Dedifferentiated amniotic fluid mesenchymal stem cell (primary cell): Measurements from ENCODE around the gene MGARP.

Experiments used
- DNase-seq: peaks from one replicate; pipeline ENCODE4 v3.0.0-alpha.2; 2016; ENCODE audit errors: extremely low spot score

The MGARP gene

DNA sequence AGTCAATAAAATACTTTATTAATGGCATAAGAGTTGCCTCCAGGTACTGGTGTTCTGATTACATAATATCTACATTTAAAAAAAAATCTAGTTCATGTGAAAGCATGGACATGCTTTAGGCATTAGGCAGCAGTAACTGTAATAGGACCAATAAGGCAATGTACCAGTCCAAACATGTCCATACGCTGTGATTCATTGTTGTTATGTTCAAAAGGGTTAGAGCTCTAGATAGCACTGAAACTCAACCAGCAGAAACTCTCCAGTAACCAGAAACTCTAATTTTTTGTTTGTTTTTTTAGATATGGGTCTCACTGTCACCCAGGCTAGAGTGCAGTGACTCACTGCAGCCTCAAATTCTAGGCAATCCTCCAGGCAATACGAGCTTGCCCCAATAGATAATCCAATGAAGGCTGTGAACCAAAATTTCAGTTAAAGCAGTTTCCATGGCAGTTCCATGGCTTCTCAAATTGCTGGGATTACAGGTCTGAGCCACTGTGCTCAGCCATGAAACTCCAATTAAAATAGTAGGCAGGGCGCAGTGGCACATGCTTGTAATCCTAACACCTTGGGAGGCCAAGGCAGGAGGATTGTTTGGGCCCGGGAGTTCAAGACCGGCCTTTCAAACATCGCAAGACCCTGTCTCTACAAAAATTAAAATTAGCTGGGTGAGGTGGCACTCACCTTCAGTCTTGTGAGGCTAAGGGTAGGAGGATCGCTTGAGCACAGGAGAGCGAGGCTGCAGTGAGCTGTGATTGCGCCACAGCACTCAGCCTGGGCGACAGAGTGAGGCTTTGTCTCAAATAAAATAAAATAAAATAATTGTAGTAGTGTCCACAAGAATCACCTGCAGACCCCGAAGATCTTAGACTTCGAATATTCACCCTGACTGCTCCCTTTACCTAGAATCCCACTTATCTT lies 36.3 kb downstream of the MGARP start:
- peak; percentile 96 for DNase-seq

DNA sequence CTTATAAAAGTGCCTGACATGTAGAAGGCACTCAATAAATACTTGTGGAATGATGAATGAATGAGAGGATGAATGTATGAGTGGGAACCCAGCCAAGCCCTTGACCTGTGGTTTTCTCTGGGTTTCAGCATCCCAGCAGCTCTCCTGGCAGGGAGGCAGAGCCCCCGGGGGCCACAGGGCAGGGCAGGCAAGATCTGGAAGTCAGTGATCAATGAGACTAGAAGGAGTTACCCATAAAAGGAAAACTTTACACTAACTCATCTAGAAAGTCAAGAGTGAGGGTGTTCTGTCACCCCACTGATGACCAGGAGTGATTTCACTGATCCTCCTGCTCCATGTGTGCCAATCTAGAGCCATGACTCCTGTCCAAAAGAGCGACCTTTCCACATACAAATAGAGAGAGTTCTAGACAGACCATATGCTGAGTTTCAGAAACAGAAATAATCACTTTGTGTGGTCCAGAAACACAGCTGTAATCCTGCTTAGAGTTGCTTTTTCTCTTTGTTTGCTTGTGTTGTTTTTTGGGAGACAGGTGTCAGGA lies 37.4 kb downstream of the MGARP start:
- DNase-seq, result peak; percentile 52

DNA sequence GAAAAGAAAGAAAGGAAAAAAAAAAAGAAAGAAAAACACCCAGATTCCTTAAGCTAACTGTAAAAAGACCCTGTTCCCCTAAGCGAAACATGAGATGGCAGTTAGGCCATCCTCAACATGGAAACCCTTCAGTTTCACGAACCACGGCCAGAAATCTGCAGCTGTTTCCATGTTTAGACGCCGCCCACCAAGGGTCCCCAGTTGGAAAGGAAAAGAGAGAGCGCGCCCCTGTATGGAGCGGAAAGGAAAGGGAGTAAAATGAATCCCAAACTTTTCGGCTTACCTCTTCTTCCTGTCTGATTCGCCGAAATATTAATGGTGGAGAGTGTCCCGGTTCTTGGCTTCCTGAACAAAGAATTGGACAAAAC lies 38.3 kb downstream of the MGARP start:
- no peak for DNase-seq

DNA sequence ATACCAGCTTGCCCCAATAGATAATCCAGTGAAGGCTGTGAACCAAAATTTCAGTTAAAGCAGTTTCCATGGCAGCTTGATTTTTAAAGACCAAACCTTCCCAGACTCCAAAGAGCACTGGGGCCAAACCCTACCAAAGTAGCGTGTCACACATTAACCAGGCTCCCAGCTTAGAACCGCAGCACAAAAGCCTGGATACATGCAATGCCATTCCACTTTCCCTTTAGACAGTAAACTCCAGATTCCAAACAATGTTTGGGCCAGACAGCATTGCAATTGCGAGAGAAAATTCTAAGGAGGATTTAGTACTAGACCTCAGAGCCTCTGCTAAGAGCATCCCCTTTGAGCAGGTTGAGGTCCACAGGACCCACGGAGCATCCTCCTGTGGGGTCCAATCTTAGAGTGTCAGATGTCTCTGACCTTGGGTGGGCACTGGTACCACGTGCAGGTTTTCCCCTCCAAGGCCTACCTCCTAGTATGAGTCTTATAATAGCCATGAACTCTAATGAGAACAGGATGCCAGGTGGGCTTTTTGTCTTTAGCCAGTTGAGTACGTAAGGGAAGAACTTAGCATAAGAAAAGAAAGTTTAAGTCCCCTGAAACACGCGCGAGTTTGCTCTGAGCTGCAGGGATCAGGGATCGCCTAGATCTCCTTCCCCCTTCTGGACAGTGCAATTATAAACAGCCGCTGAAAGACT lies 38.8 kb downstream of the MGARP start:
- DNase-seq, result no peak

DNA sequence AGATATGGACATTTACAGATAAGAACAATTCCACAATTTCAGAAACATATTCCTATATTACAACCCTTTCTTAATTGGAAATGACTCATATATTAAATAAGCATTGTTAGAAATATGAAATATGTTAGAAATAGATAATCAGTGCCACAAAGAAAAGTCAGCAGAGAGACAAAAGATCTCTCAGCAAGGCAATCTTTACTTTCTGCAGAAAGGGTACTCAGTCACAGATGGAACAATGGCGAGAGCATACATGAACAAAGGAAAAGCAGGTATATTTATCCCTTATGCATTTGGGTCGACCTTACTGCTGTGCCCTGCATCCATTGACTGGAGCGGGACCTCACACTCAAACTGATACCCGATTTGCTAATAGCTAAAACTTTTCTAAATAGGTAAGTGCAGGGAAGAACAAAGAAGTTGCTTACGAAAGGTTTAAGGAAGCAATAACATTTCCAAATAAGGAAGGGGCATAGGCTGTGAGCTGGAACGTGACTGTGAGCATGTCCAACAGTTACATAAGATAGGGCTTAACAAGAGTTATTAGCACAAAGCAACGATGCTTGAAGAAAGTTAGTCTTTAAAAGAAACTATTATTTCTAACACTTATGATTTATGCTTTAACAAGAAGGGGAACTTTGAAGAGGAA lies 40.8 kb downstream of the MGARP start:
- DNase-seq, result no peak

DNA sequence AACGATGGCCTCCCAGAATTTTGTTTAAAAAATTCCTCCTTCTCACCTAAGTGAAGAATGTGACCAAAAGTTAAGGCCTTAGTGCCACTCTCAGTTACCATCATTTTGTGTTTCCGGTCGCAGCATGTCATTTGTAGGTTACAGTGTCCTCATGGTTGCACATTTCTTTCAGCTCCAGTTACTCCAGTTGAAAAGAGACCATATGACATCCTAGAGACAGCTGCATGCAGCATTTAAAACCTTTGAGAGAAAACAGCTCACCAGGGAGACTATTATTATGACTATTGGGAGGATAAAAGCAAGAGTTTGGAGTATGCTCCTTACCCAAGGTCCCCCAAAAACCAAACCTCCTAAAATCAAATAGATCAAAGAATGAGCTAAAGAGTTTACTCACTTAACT lies 45.8 kb downstream of the MGARP start:
- DNase-seq, result no peak

DNA sequence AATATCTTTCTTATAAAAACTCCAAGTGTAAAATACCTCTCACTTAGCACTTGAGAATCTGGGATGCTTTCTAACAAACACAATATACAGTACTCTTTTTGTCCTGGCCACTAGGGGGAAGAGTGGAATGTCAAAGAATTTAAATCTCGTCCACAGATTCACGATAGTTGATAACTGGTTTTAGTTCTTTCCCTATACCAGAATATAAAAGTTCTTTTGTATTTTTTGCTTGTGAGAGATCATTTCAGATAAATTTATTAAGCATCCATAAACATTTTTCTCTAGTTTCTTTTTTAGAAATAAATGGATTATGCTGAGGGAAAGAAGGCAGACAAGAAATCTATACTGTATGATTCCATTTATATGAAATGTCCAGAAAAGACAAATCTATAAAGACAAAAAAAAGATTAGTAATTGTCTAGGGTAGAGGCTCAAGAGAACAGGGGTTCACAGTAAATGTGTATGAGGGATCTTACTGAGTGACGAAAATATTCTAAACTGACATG lies 50.4 kb downstream of the MGARP start:
- DNase-seq, result peak; percentile 83

DNA sequence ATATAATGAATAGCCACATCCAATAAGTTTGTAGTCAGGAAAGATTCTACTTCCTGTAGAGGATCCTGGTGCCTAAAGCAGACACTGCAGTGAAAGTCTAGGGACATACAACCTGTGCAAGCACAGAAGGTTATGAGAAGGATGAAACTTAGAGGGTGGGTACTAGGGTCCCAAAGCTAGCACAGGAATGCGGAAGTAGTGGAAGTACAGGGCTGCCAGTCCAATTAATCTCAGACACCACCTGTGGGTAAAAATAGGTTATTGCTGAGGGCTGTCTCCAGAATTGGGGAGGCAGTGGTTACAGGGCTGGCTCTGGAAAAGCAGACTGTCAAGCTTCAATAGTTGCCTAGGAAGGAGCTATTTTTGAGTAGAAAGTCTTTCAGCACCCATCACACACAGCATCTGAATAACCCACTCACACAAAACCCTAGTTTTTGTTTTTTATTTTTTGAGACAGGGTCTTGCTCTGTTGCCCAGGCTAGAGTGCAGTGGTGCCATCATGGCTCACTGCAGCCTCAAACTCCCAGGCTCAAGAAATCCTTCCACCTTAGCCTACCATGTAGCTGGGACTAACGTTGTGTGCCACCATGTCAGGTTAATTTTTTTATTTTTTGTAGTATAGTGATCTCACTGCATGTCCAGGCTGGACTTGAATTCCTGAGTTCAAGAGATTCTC lies 52.2 kb downstream of the MGARP start:
- no peak for DNase-seq

DNA sequence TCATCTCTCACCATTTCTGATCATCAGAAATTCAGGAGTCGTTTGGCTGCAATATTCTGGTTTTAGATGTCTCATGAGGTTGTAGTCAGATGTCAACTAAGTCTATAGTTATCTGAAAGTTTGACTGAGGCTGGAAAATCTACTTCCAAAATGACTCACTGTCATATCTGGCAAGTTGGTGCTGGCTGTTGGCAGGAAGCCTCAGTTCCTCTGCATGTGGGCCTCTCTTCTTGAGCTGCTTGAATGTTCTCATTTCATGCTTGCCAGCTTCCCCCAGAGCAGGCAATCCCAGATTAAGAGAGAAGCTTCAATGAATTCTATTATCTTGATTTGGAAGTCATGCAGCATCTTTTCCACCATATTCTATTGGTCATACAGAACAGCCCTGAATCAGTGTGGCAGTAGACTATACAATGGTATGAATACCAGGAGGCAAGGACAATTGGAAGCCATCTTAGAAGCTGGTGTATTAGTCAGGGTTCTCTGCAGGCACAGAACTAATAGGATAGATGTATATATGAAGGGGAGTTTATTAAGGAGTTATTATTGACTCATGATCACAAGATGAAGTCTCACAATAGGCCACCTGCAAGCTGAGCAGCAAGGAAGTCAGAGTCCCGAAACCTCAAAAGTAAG lies 56.2 kb downstream of the MGARP start:
- DNase-seq, result no peak

DNA sequence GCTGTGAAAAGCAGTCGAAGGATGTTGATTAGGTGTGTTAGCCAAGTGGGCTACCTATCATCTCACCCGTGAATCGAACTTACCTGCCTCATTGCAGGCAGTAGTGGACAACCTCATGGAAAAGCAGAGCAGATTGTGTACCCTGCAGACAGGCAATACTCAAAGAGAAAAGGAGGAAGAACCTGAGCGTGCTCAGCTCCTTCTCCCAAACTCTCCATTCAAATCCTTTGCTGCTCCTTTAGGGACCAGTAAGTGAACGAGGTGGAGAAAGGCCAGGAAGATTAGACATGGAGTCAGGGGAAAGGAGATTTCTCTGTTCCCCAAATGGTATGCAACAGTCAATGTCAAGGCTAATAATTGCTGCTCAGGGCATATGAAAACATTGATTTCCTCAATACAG lies 57.8 kb downstream of the MGARP start:
- no peak for DNase-seq

DNA sequence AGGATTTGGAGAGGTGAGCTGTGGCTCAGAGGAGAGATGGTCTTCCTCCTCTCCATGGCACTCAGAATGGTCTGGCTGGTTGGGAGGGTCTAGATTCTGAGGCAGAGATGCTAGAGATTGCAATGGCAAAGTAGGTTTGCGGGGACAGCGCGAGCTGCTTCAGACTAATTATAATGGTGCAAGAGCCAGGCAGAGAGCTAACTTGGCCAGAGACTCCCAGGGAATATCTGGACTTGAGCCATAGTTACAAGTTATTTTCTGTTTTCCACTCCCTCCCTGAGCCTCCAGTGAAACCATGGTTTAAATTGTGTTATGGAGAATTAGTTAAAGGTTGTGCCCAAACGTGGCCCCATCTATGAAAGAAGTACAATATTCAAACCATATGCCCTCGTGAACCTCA lies 58.3 kb downstream of the MGARP start:
- no peak for DNase-seq

DNA sequence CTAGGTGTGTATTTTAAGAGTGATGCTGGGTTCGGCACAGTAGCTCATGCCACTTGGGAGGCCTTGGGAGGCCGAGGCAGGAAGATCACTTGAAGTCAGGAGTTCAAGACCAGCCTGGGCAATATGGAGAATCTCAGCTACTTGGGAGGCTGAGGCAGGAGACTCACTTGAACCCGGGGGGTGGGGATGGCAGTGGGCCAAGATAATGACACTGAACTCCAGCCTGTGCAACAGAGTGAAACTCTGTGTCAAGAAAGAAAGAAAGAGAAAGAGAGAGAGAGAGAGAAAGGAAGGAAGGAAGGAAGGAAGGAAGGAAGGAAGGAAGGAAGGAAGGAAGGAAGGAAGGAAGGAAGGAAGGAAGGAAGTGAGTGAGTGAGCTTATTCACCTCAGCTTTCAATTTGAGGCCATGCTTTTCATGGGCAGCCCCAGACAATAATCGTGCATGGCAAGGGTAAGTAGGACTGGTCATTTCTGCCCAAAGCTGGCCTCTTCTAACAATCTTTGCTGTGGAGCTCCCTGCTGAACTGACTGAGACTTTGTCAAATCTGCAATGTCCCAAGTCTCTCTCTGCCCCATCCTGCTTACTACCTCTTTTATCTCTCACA lies 60.5 kb downstream of the MGARP start:
- no peak for DNase-seq
